Coronary artery (tissue), 2 donors: ENCODE results near the gene UGT2A3.
"Not testable (repeated sequence)": the region's sequence is repeated elsewhere in the genome, so short reads cannot be mapped to it uniquely, and the experiment has no call there.

ENCODE experiments used
- DNase-seq: peaks from one replicate; pipeline ENCODE4 v3.0.0-alpha.2; 2017; ENCODE audit warnings: low spot score
- H3K27ac ChIP-seq, 2 donors: fragments of 200-600 bp; sonication (generic); one replicate each; pipeline ENCODE4 v1.5.1; 2016 to 2019
- H3K4me3 ChIP-seq: fragments of 200-600 bp; sonication (generic); 2 replicates; pipeline ENCODE4 v1.5.1; 2016; ENCODE audit warnings: mild to moderate bottlenecking, moderate library complexity
- CTCF ChIP-seq: fragments of 200-600 bp; sonication (generic); IDR thresholded peaks from one replicate; pipeline ENCODE4 v1.5.1; 2019; ENCODE audit warnings: antibody characterized with exemption

UGT2A3 gene

DNA sequence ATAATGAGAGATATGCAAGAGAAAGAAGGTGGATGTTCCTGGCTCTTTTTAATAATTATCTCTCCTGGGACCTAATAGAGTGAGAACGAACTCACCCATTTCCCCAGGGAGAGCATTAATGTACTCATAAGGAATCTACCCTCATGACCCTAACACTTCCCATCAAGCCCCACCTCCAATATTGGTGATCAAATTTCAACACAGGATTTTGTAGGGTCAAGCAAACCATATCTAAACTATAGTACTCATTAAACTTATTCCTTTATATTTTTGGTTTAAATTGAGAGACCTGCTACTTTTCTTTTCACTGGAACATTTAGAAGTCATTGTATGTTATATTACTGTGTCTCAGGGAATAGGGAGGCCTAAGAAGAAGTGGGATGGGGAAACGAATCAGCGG, 2.6 kb downstream of the UGT2A3 start:
- Histone ChIP-seq H3K4me3 (no peak overlapping the region), H3K27ac (no peak overlapping the region)
- no peak for DNase-seq
- TF ChIP-seq CTCF, result no peak

GRCh38 chr4:68948044-68948743, 3.4 kb downstream of the UGT2A3 start:
- no peak for TF ChIP-seq CTCF
- H3K27ac ChIP-seq, result no peak overlapping the region
- H3K4me3 ChIP-seq, result no peak overlapping the region
- DNase-seq, result no peak

DNA sequence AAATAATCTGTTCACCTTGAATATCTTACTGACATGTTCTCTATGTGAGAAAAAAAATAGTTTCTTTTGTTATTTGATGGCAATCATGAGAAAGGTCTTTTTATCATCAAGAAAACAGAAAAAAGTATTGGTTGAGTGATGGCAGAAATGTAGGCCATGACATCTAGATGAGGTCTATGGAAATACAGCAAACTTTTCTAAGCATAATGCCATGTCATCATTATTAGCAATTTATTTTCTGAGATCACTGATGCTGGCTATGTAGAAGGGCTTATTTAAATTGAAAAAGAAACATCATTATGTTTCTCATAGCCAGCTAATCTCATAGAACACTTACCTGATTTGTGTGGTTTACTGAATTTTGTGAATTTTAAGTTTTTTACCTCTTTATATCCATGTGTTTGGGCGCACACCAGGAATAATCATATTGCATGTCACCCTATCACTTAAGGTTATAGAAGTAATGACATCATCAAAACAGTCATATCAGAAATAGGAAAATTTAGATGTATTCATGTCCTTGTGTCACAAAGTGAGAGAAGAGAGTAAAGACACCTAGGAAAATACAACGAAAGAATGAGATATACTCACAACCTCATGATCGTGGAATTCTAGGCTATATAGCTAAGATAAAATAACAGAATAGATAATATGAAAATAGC, 22.4 kb downstream of the UGT2A3 start:
- DNase-seq, result no peak
- Histone ChIP-seq H3K4me3 (no peak overlapping the region), H3K27ac (no peak overlapping the region)
- TF ChIP-seq CTCF, result no peak

DNA sequence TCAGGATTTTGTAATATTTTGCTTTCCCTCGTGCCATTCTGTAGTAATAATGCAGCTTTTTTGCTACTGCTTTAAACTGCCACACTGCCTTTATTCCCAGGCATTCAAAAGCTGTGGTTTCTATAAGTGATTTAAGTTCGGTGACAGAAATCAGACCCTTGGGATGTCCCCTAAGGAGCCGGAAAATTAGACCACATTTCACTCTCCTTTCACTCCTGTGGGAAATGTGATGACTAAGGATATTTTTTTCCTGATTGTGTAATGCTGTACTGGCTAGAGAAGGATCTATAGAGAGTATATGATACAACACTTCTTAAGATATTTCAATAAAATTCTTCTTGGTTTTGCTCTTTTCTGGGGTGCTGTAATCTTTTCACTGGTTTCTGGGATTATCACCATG, 24.4 kb downstream of the UGT2A3 start:
- no peak for TF ChIP-seq CTCF
- Histone ChIP-seq H3K4me3 (no peak overlapping the region), H3K27ac (no peak overlapping the region)
- DNase-seq, result no peak

DNA sequence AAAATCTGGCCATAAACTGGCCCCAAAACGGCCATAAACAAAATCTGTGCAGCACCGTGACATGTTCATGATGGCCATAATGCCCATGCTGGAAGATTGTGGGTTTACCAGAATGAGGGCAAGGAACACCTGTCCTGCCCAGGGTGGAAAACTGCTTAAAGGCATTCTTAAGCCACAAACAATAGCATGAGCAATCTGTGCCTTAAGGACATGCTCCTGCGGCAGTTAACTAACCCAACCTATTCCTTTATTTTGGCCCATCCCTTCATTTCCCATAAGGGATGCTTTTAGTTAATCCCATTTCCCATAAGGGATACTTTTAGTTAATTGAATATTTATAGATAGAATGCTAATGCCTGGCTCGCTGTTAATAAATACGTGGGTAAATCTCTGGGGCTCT, 29.4 kb downstream of the UGT2A3 start:
- H3K4me3 ChIP-seq, DNase-seq, H3K27ac ChIP-seq: not testable (repeated sequence)

- DNase-seq, result no peak
- H3K4me3 ChIP-seq, result no peak overlapping the region
- H3K27ac ChIP-seq, result no peak overlapping the region
- TF ChIP-seq CTCF, result no peak
These were observed 30.6 kb downstream of the UGT2A3 start for GRCh38 chr4:68921051-68921450.

DNA sequence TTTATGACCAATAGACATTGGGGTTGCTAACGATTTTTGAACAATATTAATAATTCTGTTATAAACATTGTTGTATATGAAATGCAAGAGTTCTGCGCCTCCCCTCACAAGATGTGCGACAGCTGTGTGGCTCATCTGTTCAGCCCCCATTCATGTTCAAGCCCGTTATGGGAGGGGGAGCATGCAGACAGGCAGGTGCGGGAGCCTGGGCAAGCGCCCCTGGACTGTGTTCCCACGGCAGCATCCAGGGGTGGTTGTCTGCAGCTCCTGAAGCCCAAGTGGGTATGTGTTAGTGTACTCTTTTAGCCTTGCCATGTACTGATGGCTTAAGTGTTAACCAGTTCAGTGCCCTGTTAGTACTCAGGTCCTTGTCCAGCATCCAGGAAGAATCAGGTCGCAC, 34.6 kb downstream of the UGT2A3 start:
- Histone ChIP-seq H3K27ac (no peak overlapping the region), H3K4me3 (no peak overlapping the region)
- DNase-seq, result no peak
- no peak for TF ChIP-seq CTCF
